Stimulated activated CD4-positive, alpha-beta T cell treated with anti-CD3 and anti-CD28 coated beads, TNF-alpha, amount 100 ng/mL, for 1 hour (primary cell): ENCODE data around the gene NDST3.
"Not testable (repeated sequence)": the region's sequence is repeated elsewhere in the genome, so short reads cannot be mapped to it uniquely, and the experiment has no call there.

Source experiments
- DNase-seq, 3 donors: peaks; one replicate each; pipeline ENCODE4 v3.0.0-alpha.2; 2020; ENCODE audit warnings: low read depth in 3 of 3, low spot score in 1 of 3

Gene NDST3

DNA sequence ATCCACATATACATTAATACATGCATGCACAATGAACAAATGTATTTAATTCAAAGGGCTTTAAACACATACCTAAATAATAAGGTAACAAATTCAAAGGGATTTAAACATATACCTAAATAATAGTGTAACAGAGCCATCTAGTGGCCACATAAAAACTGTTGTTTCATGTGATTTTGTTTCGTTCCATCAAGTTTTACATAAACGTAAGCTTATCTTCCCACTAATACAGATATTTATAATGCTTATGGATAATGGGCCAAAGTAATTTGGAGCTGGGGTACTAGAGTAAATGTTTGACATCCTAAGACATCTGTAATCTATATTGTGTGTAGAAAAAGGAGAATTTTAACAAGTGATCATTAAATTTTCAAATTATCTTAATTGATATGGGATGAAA is 236.2 kb downstream of the NDST3 start:
- no peak for DNase-seq

- no peak for DNase-seq
Observed at GRCh38 chr4:118271788-118272187, 237.5 kb downstream of the NDST3 start.

DNA sequence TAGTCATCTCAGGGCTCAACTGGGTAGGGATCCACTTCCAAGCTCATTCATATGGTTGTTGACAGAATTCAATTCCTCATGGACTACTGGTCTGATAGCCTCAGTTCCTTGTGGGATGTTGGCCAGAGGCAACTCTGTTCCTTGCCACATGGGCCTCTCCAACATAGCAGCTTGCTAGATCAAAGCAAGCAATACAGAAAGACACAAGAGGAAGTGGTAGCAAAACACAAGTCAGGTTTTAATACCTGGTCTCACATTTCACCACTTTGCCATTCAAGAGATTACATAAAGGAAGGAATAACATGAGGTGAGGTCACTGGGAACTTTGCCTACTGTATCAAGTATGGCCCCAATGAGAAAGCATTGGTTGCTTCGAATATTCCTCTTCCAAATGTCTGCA is 239.4 kb downstream of the NDST3 start:
- no peak for DNase-seq

- no peak for DNase-seq
Observed at GRCh38 chr4:118276580-118276979, 242.3 kb downstream of the NDST3 start.

DNA sequence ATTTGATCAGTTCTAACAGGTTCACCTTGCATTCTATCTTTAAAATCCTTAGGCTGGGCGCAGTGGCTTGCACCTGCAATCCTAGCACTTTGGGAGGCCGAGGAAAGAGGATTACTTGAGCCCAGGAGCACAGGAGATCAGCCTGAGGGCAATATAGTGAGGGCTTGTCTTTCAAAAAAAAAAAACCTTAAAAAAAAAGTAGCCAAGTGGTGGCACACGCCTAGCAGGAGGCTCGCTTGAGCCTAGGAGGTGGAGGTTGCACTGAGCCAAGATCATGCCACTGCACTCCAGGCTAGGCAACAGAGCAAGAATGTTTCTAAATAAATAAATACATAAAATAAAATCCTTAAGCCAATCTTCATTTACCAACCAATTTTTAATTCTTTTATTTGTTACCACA is 243.0 kb downstream of the NDST3 start:
- DNase-seq, result no peak

DNA sequence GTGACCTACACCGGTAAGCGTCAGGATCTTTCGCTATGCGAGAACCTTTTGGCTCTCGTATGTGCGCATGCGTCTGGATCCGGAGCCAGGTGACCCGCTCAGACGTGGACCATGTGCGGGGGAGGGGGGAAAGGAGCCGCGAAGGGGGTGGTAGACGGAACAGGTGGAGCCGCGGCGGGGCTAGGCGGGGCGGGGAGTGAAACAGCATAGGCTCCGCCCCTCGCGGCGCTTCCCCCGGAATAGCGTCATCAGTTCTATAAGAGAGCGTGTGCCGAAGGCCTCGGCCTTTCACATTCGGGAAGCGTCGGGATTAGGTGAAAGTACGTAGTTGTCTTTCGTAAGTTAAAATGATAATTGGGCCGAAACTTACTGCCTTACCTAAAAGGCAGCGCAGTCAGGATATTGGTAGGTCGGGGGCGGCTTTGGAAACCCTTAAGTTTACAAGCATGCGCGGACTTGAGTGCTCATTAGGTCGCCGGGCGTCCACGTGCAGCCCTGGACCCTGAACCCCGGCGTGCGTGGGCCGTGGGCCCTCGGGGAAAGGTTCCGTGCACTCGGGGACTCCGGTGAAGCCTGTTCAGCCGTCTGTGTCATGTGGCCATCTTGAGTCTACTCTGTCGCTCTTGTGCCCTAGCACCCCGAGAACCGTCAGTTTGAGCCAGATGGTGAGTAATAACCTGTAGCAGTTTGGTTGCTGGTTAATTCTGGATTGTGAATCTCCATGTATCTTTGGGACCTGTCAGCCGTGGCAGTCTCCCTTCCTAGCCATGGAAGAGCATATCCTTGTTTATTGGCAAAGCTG is 244.4 kb downstream of the NDST3 start:
- DNase-seq, result peak; percentile 94 to 98 (median 95)

DNA sequence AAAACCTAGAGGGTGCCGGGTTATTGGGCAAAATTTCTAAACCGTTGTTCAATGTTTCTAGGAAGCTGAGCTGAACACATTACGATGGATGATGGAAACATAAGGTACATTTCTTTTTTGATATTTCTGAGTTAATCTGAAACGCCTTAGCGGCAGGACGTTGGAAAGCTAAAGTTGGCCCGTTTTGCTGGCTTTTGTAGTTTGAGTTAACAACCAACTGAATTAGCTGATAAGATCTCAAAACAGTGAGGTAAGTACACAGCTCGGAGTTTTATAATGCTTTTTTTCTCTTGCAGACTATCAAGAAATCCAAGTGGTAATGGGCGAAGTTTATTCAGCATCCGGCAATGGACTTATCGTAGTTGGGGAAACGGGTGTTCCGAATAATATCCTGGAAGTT is 245.0 kb downstream of the NDST3 start:
- no peak for DNase-seq

GRCh38 chr4:118279920-118280432 is 245.7 kb downstream of the NDST3 start:
- DNase-seq, result no peak

- DNase-seq, result no peak
Observed at GRCh38 chr4:118280501-118281218, 246.4 kb downstream of the NDST3 start.

GRCh38 chr4:118281611-118282442 is 247.5 kb downstream of the NDST3 start:
- DNase-seq, result no peak

DNA sequence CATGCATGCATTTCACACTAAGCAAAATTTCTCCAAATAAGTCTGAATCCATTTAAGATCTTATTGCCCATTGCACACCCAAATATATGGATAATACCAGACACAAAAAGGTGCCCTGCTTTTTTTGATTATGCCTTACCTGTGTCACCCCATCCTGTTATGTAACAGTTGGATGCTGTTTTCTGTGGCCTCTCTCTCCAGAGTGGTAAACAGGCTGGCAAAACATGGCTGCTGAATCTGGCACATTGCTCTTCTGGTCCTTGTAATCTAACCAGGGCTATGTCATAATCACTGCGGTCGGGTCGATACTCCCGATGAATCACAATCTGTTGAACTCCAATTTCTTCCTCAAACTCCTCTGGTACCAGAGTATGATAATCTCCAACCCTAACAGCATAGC is 248.4 kb downstream of the NDST3 start:
- no peak for DNase-seq

DNA sequence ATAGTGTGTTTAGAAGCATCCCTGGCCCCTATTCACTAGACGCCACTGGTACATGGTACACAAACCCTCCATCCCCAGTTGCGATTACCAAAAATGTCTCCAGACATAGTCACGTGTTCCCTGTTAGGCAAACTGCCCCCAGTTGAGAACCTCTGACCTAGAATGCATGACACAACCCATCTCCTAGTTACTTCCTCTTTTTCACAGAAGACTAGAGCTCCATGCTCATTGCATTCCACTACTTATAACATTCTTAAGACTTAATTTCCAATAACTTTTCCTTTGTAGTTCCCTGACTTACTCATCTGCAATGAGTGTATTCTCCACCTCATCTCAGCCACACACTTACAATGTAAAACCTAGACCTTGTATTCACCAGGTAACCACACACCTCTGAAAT is 249.9 kb downstream of the NDST3 start:
- DNase-seq, result no peak

DNA sequence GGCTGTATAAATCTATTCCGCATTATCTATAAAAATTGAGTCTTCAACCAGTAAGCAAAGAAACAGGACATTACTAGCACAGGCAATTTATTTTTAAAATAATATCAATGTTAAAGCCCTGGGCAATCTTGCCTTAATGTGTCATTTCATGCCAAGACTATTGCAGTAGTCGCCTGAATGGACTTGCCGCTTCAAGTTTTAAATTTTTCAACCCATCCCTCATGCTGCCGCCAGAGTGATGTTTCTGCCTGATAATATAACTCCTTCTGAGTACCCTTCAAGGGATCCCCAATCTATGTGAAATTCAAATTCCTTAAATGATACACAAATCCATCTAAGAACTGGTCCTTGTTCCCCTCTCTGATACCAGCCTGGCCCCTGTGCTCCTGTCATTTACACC is 251.6 kb downstream of the NDST3 start:
- no peak for DNase-seq

GRCh38 chr4:118286685-118287084 is 252.4 kb downstream of the NDST3 start:
- DNase-seq, result no peak

GRCh38 chr4:118287711-118288451 is 253.6 kb downstream of the NDST3 start:
- DNase-seq, result no peak

DNA sequence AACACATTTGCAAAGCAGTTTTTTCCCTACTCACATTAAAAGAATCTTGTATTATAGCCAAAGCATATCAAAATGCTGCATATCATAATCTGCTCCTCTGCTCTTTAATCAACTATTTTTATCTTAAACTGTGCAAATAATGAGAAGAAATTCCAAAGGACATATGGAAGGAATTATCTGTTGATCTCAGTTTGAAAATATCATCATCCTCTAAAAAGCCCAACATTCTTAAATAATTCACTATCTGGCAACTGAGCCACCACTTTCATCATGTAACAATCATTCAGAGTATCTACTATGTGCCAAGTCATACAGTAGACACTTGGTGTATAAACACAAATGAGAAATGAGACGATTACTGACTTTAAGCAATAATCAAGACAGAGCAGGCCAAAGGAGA is 255.5 kb downstream of the NDST3 start:
- no peak for DNase-seq

- no peak for DNase-seq
Observed at GRCh38 chr4:118290951-118291350, 256.7 kb downstream of the NDST3 start.

- no peak for DNase-seq
Observed at GRCh38 chr4:118296729-118297128, 262.4 kb downstream of the NDST3 start.

GRCh38 chr4:118299619-118300018 is 265.3 kb downstream of the NDST3 start:
- not testable (repeated sequence) for DNase-seq

GRCh38 chr4:118307643-118308042 is 273.4 kb downstream of the NDST3 start:
- DNase-seq, result no peak
